Astrocyte of the hippocampus (primary cell): ENCODE results near the gene NASP.
"Not testable (repeated sequence)": the region's sequence is repeated elsewhere in the genome, so short reads cannot be mapped to it uniquely, and the experiment has no call there.

Experiments
- DNase-seq: peaks from one replicate; pipeline ENCODE4 v3.0.0; 2011; ENCODE audit warnings: low read depth, low spot score

The NASP gene

DNA sequence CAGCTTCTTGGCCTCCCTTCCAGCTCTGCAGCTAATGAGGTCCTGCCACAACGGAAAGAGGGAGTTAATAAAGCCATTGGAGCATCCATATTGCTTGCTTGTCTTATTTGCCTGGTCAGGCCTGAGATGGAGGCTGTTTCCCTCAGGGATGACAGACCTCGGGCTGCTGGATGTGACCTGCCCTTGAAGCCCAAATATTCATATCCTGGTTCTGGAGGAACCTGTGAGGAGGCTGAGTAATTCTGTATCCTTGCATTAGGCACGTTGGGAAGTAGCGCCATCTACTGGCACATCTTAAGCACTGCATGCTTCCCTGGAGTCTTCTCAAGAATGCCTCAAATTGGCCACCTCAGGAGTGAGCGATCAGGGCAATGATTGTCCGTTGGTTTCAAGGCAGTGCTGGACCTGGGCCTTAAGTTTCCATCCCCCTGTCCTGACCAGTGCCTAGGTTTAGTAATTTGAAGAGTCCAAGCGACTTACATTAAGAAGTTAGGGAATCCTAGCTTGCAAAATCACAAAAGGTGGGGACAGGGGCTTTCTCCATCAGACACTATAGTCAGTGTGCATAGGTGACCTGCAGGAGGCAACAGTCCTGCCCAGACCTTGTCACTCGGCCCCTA is 13.8 kb upstream of the NASP start:
- peak; percentile 83 for DNase-seq

- no peak for DNase-seq
Observed at GRCh38 chr1:45570631-45571030, 13.2 kb upstream of the NASP start.

DNA sequence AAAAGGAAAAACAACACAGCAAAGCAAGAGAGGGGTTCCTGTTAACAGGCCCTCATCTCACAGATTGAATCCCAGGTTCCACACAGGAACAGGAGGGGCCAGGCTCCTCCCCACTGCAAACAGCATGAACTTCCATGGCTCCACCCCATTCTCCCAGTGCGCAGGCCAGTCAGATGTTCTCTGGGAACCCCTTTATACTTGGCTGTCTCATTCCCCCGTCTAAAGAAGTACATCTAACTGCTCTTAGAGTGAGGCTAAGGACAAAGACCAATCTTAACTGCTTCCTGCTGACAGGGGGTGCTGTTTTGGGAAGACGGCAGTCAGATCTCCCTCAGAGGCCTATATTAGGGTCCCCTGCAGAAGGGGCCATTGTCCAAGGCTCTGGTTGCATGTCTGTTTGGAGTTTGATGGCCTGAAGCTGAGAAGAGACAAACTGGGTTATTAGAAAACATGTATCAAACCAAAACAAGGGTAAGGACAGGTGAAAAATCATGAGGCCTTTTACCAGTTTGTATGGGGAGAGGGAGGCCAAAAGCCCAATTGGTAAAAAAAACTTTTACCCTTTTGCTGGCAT is 10.5 kb upstream of the NASP start:
- DNase-seq = no peak

GRCh38 chr1:45574105-45574626 is 9.7 kb upstream of the NASP start:
- no peak for DNase-seq

- peak; percentile 98 for DNase-seq
Observed at GRCh38 chr1:45583264-45583665, 576 bp upstream of the NASP start.

- peak; percentile 95 for DNase-seq
Observed at GRCh38 chr1:45584351-45585109, 689 bp downstream of the NASP start.

- DNase-seq = no peak
Observed at GRCh38 chr1:45585110-45585426, 1.2 kb downstream of the NASP start.

DNA sequence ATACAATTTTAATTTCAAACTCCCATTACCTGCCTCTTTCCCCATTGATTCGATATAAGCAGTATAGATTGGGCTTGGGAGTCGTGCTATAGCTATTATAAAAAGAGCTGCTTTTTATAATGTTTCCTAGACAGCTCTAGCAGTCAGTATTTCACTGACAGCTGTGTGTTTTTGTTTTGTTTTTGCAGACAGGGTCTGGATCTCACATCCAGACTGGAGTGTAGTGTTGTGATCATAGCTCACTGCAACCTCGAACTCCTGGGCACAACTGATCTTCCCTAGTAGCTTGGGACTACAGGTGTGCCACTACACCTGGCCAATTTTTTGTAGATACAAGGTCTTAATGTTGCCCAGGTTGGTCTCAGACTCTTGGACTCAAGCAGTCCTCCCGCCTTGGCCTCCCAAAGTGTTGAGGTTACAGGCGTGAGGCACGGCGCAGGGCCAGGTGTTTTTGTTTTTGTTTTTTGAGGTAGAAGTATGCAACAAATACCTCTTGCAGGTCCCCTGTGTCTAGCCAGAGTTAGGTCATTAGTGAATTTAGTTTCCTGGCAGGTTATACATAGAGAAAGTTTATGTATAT is 1.7 kb downstream of the NASP start:
- no peak for DNase-seq

- no peak for DNase-seq
Observed at GRCh38 chr1:45586769-45587168, 2.9 kb downstream of the NASP start.

DNA sequence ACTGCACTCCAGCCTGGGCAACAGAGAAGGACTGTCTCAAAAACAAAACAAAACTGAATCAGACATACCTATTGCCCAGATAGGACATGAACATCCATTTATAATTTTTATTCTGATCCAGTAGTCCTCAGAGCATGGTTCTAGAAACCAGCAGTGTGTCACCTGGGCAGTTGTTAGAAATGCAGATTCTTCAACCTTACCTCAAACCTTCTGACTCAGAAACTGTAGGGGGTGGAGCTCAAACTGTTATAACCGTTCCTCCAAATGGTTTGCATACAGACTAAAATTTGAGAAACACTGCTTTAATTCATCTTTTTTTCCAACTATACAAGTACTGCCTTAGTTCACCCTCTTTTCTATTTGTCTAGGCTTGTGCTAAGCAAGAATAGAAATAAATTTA is 6.0 kb downstream of the NASP start:
- peak; percentile 12 for DNase-seq

DNA sequence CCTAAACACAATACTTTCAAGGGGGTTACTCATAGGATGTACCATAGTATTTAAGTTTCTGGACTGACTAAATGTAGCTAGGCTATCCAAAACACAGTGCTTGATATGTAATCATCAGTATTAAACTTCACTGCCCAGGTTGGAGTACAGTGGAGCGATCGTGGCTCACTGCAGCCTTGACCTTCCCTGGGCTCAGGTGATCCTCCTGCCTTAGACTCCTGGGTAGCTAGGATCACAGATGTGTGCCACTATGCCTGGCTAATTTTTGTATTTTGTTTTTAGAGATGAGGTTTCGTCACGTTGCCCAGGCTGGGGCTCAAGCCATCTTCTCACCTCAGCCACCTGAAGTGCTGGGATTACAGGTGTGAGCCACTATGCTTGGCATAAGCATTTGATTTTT is 10.6 kb downstream of the NASP start:
- no peak for DNase-seq

DNA sequence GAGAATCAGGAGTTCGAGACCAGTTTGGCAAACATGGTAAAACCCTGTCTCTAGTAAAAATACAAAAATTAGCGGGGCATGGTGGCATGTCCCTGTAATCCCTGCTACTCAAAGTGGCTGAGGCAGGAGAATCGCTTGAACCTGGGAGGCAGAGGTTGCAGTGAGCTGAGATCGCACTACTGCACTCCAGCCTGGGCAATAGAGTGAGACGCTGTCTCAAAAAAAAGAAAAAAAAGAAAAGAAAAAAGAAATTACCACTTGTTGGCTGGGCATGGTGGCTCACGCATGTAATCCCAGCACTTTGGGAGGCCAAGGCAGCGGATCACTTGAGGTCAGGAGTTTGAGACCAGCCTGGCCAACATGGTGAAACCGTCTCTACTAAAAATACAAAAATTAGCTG is 12.9 kb downstream of the NASP start:
- not testable (repeated sequence) for DNase-seq

DNA sequence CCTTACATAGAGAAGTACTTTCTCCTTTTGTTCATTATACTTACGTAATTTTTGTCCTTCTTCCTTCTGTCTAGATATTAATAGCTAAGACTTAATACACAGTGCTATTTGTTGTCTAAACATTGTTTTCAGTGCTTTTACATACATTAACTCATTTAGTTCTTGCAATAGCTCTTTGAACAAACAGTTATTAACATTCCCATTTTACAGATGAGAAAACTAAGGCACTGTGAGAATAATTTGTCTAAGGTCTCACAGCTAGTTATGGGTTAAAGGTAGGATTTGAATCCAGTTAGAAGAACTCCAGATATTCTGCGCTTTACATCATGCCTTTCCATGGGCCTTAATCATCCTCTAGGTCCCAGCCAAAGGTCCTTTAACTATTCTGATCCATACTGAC is 20.4 kb downstream of the NASP start:
- DNase-seq = no peak

DNA sequence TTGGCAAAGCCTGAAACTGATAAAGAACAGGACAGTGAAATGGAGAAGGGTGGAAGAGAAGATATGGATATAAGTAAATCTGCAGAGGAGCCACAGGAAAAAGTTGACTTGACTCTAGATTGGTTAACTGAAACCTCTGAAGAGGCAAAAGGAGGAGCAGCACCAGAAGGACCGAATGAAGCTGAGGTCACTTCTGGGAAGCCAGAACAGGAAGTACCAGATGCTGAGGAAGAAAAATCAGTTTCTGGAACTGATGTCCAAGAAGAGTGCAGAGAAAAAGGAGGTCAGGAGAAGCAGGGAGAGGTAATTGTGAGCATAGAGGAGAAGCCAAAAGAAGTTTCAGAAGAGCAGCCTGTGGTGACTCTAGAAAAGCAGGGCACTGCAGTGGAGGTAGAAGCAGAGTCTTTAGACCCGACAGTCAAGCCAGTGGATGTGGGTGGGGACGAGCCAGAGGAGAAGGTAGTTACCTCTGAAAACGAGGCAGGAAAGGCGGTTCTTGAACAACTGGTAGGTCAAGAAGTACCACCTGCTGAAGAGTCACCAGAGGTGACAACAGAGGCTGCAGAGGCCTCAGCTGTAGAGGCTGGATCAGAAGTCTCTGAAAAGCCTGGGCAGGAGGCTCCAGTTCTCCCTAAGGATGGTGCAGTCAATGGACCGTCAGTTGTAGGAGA is 23.7 kb downstream of the NASP start:
- no peak for DNase-seq

- no peak for DNase-seq
Observed at GRCh38 chr1:45608175-45609156, 24.6 kb downstream of the NASP start.

DNA sequence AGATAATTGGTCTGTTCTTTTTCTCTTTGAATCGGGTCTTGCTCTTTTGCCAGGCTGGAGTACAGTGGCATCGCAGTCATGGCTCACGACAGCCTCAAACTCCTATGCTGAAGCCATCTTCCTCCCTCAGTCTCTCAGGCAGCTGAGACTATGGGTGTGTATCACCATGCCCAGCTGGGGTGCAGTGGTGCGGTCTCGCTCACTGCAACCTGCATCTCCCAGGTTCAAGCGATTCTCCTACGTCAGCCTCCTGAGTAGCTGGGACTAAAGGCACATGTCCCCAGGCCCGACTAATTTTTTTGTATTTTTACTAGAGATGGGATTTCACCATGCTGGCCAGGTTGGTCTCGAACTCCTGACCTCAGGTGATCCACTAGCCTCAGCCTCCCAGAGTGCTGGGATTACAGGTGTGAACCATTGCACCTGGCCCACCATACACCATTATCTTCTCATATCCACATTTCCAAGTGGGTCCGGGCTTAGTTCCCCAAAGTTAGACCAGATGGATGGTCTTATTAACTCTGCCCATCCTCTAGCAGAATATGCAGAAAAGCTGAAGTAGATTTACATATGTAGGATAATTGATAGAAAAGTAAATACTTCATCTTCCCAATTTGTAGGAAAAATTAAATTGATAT is 26.9 kb downstream of the NASP start:
- no peak for DNase-seq

DNA sequence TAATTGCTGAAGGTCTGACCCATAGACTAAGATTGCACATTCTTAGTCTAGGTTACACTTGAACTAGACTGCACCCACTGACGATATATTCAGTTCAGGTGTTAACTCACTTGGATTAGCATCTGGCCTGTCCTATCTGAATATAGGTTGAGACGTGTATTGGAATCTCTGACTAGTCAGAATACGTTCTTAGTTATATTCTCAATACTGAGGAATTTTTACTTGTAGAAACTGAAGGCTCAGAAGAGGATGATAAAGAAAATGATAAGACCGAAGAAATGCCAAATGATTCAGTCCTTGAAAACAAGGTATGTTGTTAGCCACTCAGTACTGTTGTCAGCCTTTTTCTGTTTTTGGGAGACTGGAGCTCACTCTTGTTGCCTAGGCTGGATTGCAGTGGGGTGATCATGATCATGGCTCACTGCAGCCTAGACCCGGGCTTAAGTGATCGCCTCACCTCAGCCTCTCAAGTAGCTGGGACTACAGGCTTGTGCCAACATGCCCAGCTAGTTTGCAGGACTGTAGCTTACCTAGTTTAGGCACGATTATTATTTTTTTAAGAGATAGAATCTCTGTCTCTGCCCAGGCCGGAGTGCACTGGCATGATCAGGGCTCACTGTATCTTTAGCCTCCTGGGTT is 29.2 kb downstream of the NASP start:
- DNase-seq = no peak

GRCh38 chr1:45615885-45616284 is 32.0 kb downstream of the NASP start:
- no peak for DNase-seq

DNA sequence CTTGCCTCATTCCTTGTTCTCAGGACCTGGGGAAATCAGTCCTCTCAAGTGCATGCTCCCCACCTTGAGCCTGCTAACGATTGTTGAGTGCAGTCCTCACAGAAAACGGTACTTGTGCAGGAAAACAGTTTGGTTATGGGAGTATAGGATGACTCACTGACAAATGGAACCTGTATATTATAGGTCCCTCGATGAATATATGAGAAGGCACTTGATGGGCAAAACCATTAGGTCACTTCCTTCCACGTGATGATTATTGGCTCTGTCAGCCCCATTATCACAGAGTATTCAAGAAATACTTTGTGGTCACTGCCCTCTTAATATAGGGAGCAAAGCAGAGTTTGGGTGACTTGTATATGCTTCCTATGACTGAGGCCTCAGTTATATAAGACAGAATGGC is 33.8 kb downstream of the NASP start:
- no peak for DNase-seq
